Activated CD4-positive, alpha-beta T cell treated with anti-CD3 and anti-CD28 coated beads for 36 hours (primary cell): ENCODE measurements around the gene MED9. TPM values are rescaled to one million over a fixed set of nuclear protein-coding genes. Genes with fewer than 3 reads are reported as not detected.

ENCODE experiments used
- ATAC-seq: fragments of 200-7000 bp; cut with Tn5 transposase; one replicate; pipeline ENCODE4 v1.10.0; 2021; ENCODE audit warnings: mild to moderate bottlenecking, moderate library complexity
- CTCF ChIA-PET: fragments of 350-600 bp; sonication (Branson Sonifier 250); formaldehyde crosslinking; loops from one replicate; lab custom pipeline; 2021; ENCODE audit warnings: antibody characterized with exemption; lab: Charles Lee
- POLR2A ChIA-PET: fragments of 350-600 bp; sonication (Branson Sonifier 250); formaldehyde crosslinking; loops from one replicate; lab custom pipeline; 2021; ENCODE audit warnings: antibody characterized with exemption, inconsistent platforms; lab: Charles Lee
- DNase-seq: peaks from one replicate; pipeline ENCODE4 v3.0.0-alpha.2; 2020
- H3K27ac Mint-ChIP-seq: one replicate; pipeline ENCODE4 v1.8.0; 2021; ENCODE audit warnings: mixed read lengths
- H3K27me3 Mint-ChIP-seq: one replicate; pipeline ENCODE4 v1.8.0; 2021; ENCODE audit warnings: mixed read lengths
- H3K36me3 Mint-ChIP-seq: one replicate; pipeline ENCODE4 v1.8.0; 2021; ENCODE audit warnings: low read depth, mixed read lengths
- H3K4me1 Mint-ChIP-seq: one replicate; pipeline ENCODE4 v1.8.0; 2021; ENCODE audit warnings: mixed read lengths
- H3K4me3 Mint-ChIP-seq: one replicate; pipeline ENCODE4 v1.8.0; 2021; ENCODE audit warnings: mild to moderate bottlenecking, moderate library complexity, mixed read lengths
- H3K9me3 Mint-ChIP-seq: one replicate; pipeline ENCODE4 v1.8.0; 2021; ENCODE audit warnings: low read depth, mixed read lengths
- intact Hi-C, 2 experiments: fragments of 100-400 bp; cut with DNase I in 1 of 2; cut with micrococcal nuclease in 1 of 2; formaldehyde crosslinking; loops; one replicate each; pipeline versions ENCODE4 v1.14.2 to v1.15.1; 2022 to 2024; cut with DNase I, micrococcal nuclease
- total RNA-seq, 2 experiments: library from RNA; stranded (reverse); gene quantifications; one replicate each; pipeline ENCODE4 v1.2.3, GENCODE V29; 2021

The MED9 gene
- total RNA-seq, 2 experiments from 2014 or later: 12.2 to 14.3 TPM

DNA sequence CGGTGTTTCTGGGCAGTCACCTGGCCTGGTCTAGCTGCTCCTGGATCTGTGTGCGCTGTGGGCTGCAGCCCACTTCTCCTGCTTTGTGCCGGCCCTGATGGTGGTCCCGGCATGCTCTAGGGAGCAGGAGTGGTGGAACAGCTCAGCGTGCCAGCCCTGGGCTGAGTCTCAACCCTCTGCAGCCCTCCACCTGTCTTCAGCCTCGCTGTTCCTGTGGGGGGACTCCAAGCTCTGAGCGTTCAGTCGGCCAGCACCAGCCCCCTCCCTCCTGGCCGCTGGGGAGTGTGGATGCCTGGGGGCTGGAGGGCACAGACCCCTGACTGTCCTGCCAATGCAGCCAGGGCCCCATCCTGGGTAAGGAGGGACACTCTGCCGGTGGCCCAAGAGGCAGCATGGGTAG is 43.1 kb downstream of the MED9 start:
- no peaks in the 10 kb centered on the region for H3K36me3 Mint-ChIP-seq
- intact Hi-C loops: no loop called here
- no peaks in the 10 kb centered on the region for H3K27me3 Mint-ChIP-seq
- ATAC-seq (no peak), DNase-seq (no peak)
- H3K27ac Mint-ChIP-seq: no peak overlapping the region
- no peaks in the 10 kb centered on the region for H3K9me3 Mint-ChIP-seq
- ChIA-PET POLR2A (no interaction called here), CTCF (interaction anchor here (0.6 kb wide), 1 partner anchor 161 kb away, joined by 3 read pairs; no protein-coding TSS in a partner anchor)
- peaks cover 3% of the 10 kb centered on the region for H3K4me1 Mint-ChIP-seq
- no peak overlapping the region for H3K4me3 Mint-ChIP-seq

DNA sequence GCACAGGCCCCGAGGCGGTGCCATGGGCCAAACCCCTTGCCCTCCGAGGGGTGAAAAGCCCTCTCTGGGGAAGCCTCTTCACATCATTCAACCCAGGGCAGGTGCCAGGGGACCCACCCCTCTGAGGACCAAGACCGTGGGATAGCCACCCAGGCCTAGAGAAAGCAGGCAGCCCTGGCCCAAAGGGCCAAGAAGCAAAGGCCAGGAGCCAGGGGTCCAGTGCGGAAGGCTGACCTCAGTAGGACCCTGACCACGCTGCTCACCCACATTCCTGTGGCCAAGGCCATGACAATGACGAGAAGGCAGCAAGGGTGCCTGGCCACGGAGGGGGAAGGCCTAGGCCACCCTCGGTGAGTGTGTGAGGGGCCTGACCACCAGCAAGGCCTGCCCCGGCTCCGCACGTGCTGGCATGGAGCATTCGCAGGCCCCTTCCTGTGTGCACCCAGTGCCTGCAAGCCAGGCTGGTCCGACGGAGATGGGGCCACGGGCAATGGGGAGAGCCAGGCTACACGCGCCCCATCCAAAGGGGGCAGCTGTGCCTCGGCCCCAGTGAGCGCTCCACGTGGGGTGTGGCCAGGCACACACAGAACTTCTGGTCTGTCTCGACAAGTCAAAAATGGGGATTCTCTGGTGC is 43.9 kb downstream of the MED9 start:
- H3K4me3 Mint-ChIP-seq: no peak overlapping the region
- H3K9me3 Mint-ChIP-seq: no peaks in the 10 kb centered on the region
- no peak for ATAC-seq
- intact Hi-C loops: no loop called here
- ChIA-PET POLR2A (no interaction called here), CTCF (interaction anchor here (0.8 kb wide), 1 partner anchor 118 kb away, joined by 3 read pairs; no protein-coding TSS in a partner anchor)
- no peak overlapping the region for H3K27ac Mint-ChIP-seq
- peaks cover 3% of the 10 kb centered on the region for H3K4me1 Mint-ChIP-seq
- H3K36me3 Mint-ChIP-seq: no peaks in the 10 kb centered on the region
- no peaks in the 10 kb centered on the region for H3K27me3 Mint-ChIP-seq
- DNase-seq: no peak

DNA sequence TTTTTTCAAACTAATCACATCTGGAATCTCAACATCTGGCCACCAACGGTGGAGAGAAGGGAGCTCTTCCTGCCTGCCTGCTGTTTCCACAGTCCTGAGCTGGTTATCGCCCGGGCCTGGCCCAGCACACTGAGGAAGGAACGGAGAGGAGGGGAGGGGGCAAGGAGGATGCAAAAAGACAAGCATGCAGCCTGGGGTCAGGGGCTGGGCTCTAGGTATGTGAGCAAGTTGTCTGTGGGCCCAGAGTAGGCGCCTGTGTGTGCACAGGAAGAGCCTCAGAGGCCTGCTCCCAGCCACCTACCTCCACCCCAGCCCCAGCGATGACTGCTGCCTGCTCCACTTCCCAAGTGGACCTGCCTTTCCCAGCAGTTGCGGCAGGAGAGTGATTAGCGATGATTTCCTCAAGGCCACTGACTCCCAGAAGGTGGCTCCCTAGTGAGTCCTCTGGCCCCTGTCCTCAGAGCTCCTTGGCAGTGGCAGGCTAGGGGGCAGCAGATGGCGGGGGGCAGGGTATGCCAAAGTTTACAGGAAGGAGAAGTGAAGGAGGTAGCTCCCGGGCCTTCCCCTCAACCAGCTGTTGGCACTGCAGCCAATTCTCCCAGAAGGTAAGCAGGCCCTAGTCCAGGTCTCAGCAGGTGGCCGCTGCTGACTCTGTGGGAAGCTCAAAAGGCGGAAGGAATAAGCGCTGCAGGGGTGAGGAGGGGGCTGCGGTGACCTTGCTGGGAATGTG is 46.4 kb downstream of the MED9 start:
- CTCF ChIA-PET: interaction anchor here (1.1 kb wide), 1 partner anchor 46 kb away, joined by 3 read pairs; no protein-coding TSS in a partner anchor
- POLR2A ChIA-PET: no interaction called here
- Mint-ChIP-seq H3K27me3 (no peaks in the 10 kb centered on the region), H3K4me1 (no peaks in the 10 kb centered on the region), H3K4me3 (no peak overlapping the region), H3K9me3 (no peaks in the 10 kb centered on the region), H3K36me3 (no peaks in the 10 kb centered on the region), H3K27ac (no peak overlapping the region)
- no peak for ATAC-seq
- intact Hi-C loops: no loop called here
- DNase-seq: no peak

DNA sequence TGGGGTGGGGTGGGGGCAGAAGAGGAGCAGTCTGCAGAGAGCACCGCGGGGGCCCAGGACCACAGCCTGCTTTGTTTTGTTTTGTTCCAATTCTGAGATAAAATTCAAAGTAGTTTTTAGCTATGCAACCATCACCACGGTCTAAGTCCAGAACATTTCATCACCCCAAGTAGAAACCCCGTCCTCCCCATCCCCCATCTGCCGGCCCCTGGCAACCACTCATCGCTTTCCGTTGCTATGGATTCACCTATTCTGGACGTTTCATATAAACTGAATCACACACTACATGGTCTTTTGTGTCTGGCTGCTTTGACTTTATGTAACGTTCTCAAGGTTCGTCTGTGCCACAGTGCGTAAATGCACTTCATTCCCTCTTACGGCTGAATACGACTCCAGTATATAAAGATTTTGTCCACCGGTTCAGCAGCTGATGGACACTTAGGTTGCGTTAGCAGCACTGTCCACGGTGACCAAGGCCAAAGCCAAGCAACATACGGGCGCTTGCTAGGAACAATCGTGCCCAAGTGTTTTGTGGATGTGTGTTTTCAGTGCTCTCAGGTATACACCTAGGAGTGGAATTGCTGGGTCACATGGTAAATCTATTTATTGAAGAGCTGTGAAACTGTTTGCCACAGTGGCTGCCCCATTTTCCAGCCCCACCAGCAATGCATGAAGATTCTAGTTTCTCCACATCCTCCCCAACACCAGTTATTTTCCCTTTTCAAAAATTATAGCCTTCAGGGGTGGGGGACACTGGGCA is 47.1 kb downstream of the MED9 start:
- ATAC-seq (no peak), DNase-seq (no peak)
- Mint-ChIP-seq H3K4me3 (no peak overlapping the region), H3K27me3 (no peaks in the 10 kb centered on the region), H3K27ac (no peak overlapping the region), H3K4me1 (no peaks in the 10 kb centered on the region), H3K36me3 (no peaks in the 10 kb centered on the region), H3K9me3 (no peaks in the 10 kb centered on the region)
- ChIA-PET CTCF (interaction anchor here (1.1 kb wide), 1 partner anchor 45 kb away, joined by 3 read pairs; no protein-coding TSS in a partner anchor), POLR2A (no interaction called here)
- intact Hi-C loops: no loop called here

DNA sequence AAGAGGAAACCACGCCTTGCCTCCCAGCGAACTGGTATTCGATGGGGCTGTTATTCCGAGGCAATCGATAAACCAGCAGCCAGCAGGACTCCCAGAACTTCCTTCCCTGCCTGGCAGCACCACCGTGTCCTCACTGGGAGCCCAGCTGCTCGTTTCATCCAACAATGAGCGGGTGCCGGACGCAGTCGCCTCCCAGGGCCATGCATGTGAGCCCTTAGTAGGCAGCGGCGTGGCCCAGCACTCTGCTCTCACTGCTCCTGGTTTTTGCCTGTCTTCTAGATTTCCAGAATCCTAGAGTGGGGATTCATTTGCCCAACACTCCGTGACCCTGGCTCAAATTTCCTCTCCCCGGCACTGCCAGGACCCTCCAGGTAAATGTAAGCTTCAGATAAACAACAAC is 48.5 kb downstream of the MED9 start:
- ChIA-PET POLR2A (interaction anchor here (0.7 kb wide), 1 partner anchor 98 kb away, joined by 3 read pairs; no protein-coding TSS in a partner anchor), CTCF (interaction anchor here (1.5 kb wide), 1 partner anchor 117 kb away, joined by 3 read pairs; no protein-coding TSS in a partner anchor)
- DNase-seq (no peak), ATAC-seq (no peak)
- no peaks in the 10 kb centered on the region for H3K27me3 Mint-ChIP-seq
- no peaks in the 10 kb centered on the region for H3K36me3 Mint-ChIP-seq
- H3K4me3 Mint-ChIP-seq: no peak overlapping the region
- H3K27ac Mint-ChIP-seq: no peak overlapping the region
- intact Hi-C loops: no loop called here
- H3K9me3 Mint-ChIP-seq: no peaks in the 10 kb centered on the region
- no peaks in the 10 kb centered on the region for H3K4me1 Mint-ChIP-seq

DNA sequence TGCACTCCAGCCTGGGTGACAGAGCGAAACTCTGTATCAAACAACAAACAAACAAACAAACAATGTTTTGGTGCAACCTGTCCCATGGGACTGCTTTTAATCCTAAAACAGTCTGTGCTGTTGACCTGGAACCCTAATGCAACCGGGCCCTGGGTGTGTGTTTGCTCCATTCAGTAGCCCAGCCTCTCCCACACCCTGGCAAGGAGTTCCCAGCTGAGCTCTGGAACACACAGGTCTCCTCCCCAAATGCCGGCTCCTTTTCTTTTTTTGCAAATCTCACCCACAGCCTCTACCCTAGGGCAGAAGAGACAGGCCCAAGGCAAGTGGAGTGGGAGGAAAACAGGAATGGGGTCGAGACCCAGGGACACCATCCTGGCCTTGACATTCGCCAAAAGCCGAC is 49.2 kb downstream of the MED9 start:
- intact Hi-C loops: no loop called here
- ChIA-PET POLR2A (no interaction called here), CTCF (interaction anchor here (1.5 kb wide), 1 partner anchor 116 kb away, joined by 3 read pairs; no protein-coding TSS in a partner anchor)
- Mint-ChIP-seq H3K36me3 (no peaks in the 10 kb centered on the region), H3K27me3 (no peaks in the 10 kb centered on the region), H3K4me3 (no peak overlapping the region), H3K9me3 (no peaks in the 10 kb centered on the region), H3K4me1 (no peaks in the 10 kb centered on the region), H3K27ac (no peak overlapping the region)
- DNase-seq (no peak), ATAC-seq (no peak)

DNA sequence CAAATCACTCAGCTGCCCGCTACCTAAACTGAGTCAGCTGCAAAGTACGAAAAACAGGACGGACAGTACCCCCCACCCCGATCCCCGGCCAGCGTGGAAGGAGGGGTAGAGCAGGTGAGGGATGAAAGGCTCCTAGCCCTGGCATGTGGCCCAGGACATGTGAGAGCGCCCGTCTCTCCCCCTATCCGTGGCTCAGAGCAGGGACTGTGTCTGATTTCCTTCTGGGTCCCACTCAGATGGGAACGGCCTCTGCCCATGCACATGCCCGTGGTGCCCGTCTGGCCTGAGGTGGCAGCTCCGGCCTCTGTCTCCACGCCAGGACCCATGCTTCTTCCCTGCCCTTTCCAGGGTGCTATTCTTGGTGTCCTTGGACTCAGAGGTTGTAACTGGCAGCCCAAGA is 49.6 kb downstream of the MED9 start:
- DNase-seq (no peak), ATAC-seq (no peak)
- H3K4me3 Mint-ChIP-seq: no peak overlapping the region
- H3K27me3 Mint-ChIP-seq: no peaks in the 10 kb centered on the region
- CTCF ChIA-PET: interaction anchor here (1.5 kb wide), 1 partner anchor 116 kb away, joined by 3 read pairs; no protein-coding TSS in a partner anchor
- H3K27ac Mint-ChIP-seq: no peak overlapping the region
- H3K36me3 Mint-ChIP-seq: no peaks in the 10 kb centered on the region
- no peaks in the 10 kb centered on the region for H3K4me1 Mint-ChIP-seq
- POLR2A ChIA-PET: no interaction called here
- intact Hi-C loops: no loop called here
- no peaks in the 10 kb centered on the region for H3K9me3 Mint-ChIP-seq

DNA sequence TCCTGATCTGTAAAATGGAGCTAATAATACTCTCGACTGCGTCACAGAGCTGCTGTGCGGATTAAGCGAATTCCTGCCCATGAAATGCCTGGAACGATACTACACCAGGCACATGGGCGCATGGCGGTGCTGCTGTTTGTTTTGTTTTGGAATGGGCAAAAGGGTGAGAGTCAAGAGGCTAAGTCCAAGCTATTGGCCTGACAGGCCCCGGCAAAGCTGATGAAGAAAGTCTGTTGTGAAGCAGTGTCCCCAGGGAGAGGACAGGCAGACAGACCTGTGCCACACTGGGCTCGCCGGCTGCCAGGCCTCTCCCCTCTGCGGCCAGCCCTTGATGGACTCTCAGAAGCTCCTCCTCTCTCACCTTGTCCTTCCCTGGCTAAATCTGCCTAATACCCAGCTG is 50.7 kb downstream of the MED9 start:
- POLR2A ChIA-PET: no interaction called here
- no peak overlapping the region for H3K27ac Mint-ChIP-seq
- ATAC-seq: no peak
- DNase-seq: no peak
- H3K36me3 Mint-ChIP-seq: no peaks in the 10 kb centered on the region
- no peaks in the 10 kb centered on the region for H3K4me1 Mint-ChIP-seq
- H3K9me3 Mint-ChIP-seq: no peaks in the 10 kb centered on the region
- intact Hi-C loops: no loop called here
- H3K27me3 Mint-ChIP-seq: no peaks in the 10 kb centered on the region
- H3K4me3 Mint-ChIP-seq: no peak overlapping the region
- CTCF ChIA-PET: interaction anchor here (1.1 kb wide), 1 partner anchor 31 kb away, joined by 3 read pairs; no protein-coding TSS in a partner anchor

DNA sequence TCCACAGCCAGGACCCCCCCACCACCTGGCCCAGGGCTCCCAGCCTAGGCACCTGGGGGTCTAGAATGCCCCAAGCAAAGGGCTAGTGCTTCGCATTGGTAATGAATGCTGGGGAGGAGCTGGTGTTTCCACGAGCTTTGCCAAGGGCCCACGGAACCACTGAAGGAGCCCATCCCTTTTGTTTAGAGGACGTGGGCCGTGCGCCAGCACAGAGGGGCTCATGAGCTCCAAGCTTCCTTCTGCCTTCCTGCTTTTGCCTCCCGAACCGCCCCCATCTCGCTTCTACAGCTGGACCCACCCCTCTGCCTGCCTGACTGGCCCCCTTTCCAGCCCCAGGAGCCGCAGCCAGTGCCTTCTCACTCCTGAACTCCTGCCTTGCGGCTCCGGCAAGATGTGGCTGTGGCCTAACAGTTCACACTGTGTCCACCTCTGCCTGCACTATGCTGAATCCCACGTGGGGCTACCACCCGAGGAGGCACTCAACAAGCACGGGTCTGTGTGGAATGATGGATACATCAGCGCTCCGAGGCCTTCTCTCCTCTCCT is 51.2 kb downstream of the MED9 start:
- no peaks in the 10 kb centered on the region for H3K36me3 Mint-ChIP-seq
- POLR2A ChIA-PET: no interaction called here

DNA sequence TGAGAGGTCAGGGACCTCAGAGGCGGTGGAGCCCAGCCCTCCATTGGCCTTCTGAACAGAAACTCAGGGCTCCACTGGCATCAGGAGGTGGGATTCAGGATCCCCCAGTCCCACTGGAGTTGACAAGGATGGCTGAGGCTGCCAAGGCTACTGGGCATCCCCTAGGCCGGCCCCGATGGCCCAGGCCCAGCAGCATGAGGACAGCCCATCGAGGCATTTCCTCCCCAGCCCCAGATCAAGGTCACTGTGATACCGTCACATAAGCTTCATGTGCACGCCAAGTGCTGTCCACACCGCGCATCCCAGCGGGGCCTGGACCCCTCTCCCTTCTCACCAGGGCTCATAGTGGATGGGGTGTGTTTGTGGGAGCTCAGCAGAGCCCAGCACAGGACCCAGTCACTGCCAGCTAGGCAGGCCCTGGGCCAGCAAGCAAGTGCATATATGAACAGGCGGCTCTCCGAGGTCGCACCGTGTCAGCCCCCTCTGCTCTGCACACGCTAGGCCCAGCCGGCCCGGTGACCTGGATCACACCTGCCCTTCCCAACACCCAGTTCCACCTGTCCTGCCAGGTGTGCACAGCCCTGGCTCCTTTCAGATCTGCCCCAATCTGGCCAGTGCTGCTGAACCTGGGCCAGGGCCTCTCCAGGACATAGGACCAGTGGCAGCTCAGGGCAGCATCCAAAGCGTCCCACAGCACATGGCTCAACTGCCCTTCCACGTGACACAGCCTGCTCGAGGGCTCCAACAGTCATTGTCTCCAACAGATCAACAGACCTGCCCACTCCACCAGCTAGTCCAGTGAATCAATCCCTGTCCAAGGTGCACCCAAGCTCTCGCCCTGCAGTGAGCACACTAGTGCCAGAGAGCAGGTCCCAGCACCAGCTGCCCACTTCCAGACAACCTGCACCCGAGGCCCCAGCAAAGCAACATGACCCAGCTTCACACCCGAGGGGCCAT is 52.2 kb downstream of the MED9 start:
- H3K27me3 Mint-ChIP-seq: no peaks in the 10 kb centered on the region
- no peaks in the 10 kb centered on the region for H3K9me3 Mint-ChIP-seq
- no peaks in the 10 kb centered on the region for H3K4me1 Mint-ChIP-seq
- CTCF ChIA-PET: no interaction called here
- no peak overlapping the region for H3K27ac Mint-ChIP-seq
- no peaks in the 10 kb centered on the region for H3K36me3 Mint-ChIP-seq
- intact Hi-C loops: no loop called here
- ATAC-seq: no peak
- no peak overlapping the region for H3K4me3 Mint-ChIP-seq
- DNase-seq: no peak
- POLR2A ChIA-PET: no interaction called here

More for the DNA sequence above, 51.2 kb downstream of the MED9 start:
- Mint-ChIP-seq H3K27me3 (no peaks in the 10 kb centered on the region), H3K4me1 (no peaks in the 10 kb centered on the region), H3K9me3 (no peaks in the 10 kb centered on the region), H3K4me3 (no peak overlapping the region), H3K27ac (no peak overlapping the region)
- DNase-seq (no peak), ATAC-seq (no peak)
- CTCF ChIA-PET: interaction anchor here (1.1 kb wide), 1 partner anchor 31 kb away, joined by 3 read pairs; no protein-coding TSS in a partner anchor
- intact Hi-C loops: no loop called here
